HG02623 (cell line): ENCODE results near the gene RDX.
"Not testable (repeated sequence)": the region's sequence is repeated elsewhere in the genome, so short reads cannot be mapped to it uniquely, and the experiment has no call there.

Experiments used
- ATAC-seq: cut with Tn5 transposase; IDR thresholded peaks from one replicate; pipeline ENCODE4 v1.9.1; 2021; ENCODE audit warnings: moderate library complexity; ENCODE audit not compliant: unreplicated experiment

Gene RDX

GRCh38 chr11:110280595-110280994 is 15.8 kb downstream of the RDX start:
- not testable (repeated sequence) for ATAC-seq

GRCh38 chr11:110279881-110280280 is 16.5 kb downstream of the RDX start:
- ATAC-seq, result no peak

- ATAC-seq, result no peak
These were observed 23.5 kb downstream of the RDX start for GRCh38 chr11:110272919-110273318.

GRCh38 chr11:110269996-110270395 is 26.4 kb downstream of the RDX start:
- no peak for ATAC-seq

GRCh38 chr11:110268441-110268840 is 28.0 kb downstream of the RDX start:
- ATAC-seq, result no peak

GRCh38 chr11:110262072-110262403 is 34.4 kb downstream of the RDX start:
- no peak for ATAC-seq

- ATAC-seq, result no peak
These were observed 35.0 kb downstream of the RDX start for GRCh38 chr11:110261195-110262071.

GRCh38 chr11:110253525-110253924 is 42.9 kb downstream of the RDX start:
- ATAC-seq, result no peak

- ATAC-seq, result no peak
These were observed 44.6 kb downstream of the RDX start for GRCh38 chr11:110251836-110252235.

GRCh38 chr11:110250168-110250567 is 46.2 kb downstream of the RDX start:
- no peak for ATAC-seq

GRCh38 chr11:110249766-110250165 is 46.6 kb downstream of the RDX start:
- no peak for ATAC-seq

- no peak for ATAC-seq
These were observed 47.3 kb downstream of the RDX start for GRCh38 chr11:110249066-110249465.

GRCh38 chr11:110243791-110244190 is 52.6 kb downstream of the RDX start:
- no peak for ATAC-seq

GRCh38 chr11:110242746-110243145 is 53.7 kb downstream of the RDX start:
- ATAC-seq, result no peak

- no peak for ATAC-seq
These were observed 54.2 kb downstream of the RDX start for GRCh38 chr11:110242188-110242587.

GRCh38 chr11:110235966-110236365 is 60.4 kb downstream of the RDX start:
- no peak for ATAC-seq

GRCh38 chr11:110230377-110230776 is 66.0 kb downstream of the RDX start:
- no peak for ATAC-seq

- no peak for ATAC-seq
These were observed 77.2 kb downstream of the RDX start for GRCh38 chr11:110219006-110219785.

- ATAC-seq, result no peak
These were observed 78.5 kb downstream of the RDX start for GRCh38 chr11:110217936-110218335.

- no peak for ATAC-seq
These were observed 79.1 kb downstream of the RDX start for GRCh38 chr11:110217223-110217877.

GRCh38 chr11:110209313-110209694 is 87.1 kb downstream of the RDX start:
- not testable (repeated sequence) for ATAC-seq
